Measurements from ENCODE around the gene MRPL48.

The MRPL48 gene

DNA sequence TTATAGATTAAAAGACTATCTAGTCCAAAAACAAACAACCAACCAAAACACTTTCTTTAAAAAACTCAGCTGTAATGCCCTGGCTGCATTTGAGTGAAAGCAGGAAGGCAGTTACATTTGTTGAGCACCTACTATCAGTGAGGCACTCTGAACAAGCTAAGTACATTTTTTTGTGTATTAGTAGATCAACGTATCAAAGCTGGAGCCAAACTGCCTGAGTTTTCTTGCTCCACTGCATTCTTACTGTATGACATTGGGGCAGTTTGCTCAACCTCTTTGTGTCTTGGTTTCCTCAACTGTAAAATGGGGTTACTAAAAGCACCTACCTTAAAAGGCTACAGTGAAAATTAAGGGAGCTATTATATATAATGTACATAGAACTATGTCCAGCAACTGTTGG is 67.0 kb downstream of the MRPL48 start:
- DNase-seq (ENCODE audit: low read depth in 2 of 2): peak; percentile 30 to 59
- TF ChIP-seq, protein P1, sequence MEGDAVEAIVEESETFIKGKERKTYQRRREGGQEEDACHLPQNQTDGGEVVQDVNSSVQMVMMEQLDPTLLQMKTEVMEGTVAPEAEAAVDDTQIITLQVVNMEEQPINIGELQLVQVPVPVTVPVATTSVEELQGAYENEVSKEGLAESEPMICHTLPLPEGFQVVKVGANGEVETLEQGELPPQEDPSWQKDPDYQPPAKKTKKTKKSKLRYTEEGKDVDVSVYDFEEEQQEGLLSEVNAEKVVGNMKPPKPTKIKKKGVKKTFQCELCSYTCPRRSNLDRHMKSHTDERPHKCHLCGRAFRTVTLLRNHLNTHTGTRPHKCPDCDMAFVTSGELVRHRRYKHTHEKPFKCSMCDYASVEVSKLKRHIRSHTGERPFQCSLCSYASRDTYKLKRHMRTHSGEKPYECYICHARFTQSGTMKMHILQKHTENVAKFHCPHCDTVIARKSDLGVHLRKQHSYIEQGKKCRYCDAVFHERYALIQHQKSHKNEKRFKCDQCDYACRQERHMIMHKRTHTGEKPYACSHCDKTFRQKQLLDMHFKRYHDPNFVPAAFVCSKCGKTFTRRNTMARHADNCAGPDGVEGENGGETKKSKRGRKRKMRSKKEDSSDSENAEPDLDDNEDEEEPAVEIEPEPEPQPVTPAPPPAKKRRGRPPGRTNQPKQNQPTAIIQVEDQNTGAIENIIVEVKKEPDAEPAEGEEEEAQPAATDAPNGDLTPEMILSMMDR (IDR thresholded peaks at IDR 0.05; ENCODE audit: low read depth, low read length): no peak
- H3K4me3 ChIP-seq (replicated peaks in 1 of 2; ENCODE audit: low read depth in 2 of 2, low read length in 2 of 2): no peak overlapping the region

DNA sequence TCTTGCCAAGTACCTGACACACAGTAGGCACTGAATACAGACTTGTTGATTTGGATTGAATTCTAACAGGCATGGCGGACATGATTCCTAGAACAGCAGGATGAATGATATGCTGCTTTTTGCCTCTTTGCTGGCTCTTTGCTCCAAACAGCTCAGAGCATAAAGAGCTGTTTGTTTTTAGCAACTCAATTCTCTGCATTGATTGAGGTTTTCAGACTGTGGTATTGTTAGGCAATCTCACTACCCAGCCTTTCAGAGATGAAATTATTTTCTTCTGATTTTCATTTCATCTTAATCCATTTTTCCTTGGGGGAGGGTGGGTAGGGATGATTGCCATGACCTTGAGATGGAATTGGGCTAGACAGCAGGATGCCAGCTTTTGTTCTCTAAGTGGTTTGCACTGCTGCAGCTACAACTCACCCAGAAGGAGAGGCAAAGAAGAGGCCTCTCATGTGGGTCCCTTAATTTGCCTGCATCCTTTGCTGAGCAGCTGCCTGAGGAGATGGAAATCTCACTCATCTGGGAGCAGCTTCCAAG is 68.4 kb downstream of the MRPL48 start:
- TF ChIP-seq, protein P1 (IDR thresholded peaks at IDR 0.05; ENCODE audit: low read depth, low read length): no peak
- no peak for DNase-seq (ENCODE audit: low read depth in 2 of 2)
- H3K4me3 ChIP-seq (replicated peaks in 1 of 2; ENCODE audit: low read depth in 2 of 2, low read length in 2 of 2): no peak overlapping the region

DNA sequence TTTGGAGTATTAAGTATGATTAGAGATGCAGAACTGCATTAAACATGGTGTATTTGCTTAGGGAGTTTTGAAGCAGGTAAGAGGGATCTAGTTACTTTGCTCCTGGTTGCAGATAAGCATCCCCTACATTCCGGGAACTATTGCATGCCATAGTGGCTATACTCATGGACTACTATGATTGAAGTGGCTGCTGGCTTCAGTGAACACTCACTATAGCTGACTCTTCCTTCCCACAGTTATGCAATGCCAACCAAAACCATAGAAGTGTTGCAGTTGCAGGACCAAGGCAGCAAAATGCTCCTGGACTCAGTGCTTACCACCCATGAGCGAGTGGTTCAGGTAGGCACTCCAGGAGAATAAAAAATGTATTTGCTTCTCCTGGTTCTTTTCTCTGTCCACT is 72.0 kb downstream of the MRPL48 start:
- TF ChIP-seq, protein P1 (IDR thresholded peaks at IDR 0.05; ENCODE audit: low read depth, low read length): no peak
- no peak for DNase-seq (ENCODE audit: low read depth in 2 of 2)
- no peak overlapping the region for H3K4me3 ChIP-seq (replicated peaks in 1 of 2; ENCODE audit: low read depth in 2 of 2, low read length in 2 of 2)

DNA sequence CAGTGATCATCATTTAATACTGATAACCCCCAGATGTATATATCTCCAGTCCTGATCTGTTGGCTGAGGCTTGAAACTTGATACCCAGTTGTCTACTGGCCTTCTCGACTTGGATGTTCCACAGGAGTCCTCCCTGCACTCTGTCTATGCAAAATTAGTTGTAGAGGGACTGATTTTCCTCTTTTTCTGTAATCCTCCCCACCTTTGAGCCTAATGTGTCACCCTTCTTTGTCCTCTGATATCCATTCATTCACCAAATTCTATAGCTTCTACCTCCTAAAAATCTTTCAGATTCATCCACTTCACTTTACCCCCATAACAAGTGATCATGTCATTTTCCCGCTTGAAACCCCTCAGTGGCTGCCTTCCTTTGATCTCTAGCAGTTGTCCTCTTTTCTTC is 72.5 kb downstream of the MRPL48 start:
- no peak for DNase-seq (ENCODE audit: low read depth in 2 of 2)
- TF ChIP-seq, protein P1 (IDR thresholded peaks at IDR 0.05; ENCODE audit: low read depth, low read length): no peak
- no peak overlapping the region for H3K4me3 ChIP-seq (replicated peaks in 1 of 2; ENCODE audit: low read depth in 2 of 2, low read length in 2 of 2)

DNA sequence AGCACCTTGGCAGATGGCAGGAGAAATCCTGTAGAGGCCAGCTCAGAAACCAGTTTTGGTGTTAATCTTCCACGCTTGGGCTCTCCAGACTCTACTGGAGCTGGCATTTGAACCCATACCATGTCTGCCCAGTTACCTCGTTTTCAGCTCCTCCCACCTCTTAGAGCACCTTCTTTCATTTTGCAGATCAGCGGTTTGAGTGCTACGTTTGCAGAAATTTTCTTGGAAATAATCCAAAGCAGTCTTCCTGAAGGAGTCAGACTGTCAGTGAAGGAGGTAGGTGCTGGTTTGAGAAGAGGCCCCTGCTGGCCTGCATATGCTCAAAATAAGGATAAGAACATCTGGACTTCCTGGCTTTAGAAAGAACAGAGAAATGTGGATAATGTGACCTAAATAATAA is 75.3 kb downstream of the MRPL48 start:
- DNase-seq (ENCODE audit: low read depth in 2 of 2): peak in 1 of 2 donors; percentile 9
- TF ChIP-seq, protein P1 (IDR thresholded peaks at IDR 0.05; ENCODE audit: low read depth, low read length): no peak

DNA sequence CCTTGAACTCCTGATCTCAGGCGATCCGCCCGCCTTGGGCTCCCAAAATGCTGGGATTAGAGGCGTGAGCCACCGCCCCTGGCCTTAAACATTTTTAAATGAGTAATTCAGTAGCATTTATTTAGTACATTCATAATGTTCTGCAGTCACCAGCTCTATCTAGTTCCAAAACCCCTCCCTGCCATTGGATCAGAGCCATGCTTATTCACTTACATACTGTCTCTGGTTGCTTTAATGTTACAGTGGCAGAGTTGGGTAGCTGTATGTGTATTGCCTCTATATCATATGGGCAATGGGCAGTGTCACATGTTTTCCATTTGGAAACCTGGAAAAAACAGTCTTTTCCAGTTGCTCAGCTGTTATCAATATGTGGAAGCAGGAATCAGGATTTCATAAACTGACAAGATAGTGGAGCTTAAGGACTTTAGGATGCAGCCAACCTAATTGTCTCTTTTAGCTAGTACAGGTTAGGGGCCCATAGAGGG is 78.5 kb downstream of the MRPL48 start:
- TF ChIP-seq, protein P1 (IDR thresholded peaks at IDR 0.05; ENCODE audit: low read depth, low read length): no peak
- DNase-seq (ENCODE audit: low read depth in 2 of 2): peak; percentile 78 to 87
- H3K4me3 ChIP-seq (replicated peaks in 1 of 2; ENCODE audit: low read depth in 2 of 2, low read length in 2 of 2): no peak overlapping the region

More for the DNA sequence above, 75.3 kb downstream of the MRPL48 start:
- H3K4me3 ChIP-seq (replicated peaks in 1 of 2; ENCODE audit: low read depth in 2 of 2, low read length in 2 of 2): no peak overlapping the region

DNA sequence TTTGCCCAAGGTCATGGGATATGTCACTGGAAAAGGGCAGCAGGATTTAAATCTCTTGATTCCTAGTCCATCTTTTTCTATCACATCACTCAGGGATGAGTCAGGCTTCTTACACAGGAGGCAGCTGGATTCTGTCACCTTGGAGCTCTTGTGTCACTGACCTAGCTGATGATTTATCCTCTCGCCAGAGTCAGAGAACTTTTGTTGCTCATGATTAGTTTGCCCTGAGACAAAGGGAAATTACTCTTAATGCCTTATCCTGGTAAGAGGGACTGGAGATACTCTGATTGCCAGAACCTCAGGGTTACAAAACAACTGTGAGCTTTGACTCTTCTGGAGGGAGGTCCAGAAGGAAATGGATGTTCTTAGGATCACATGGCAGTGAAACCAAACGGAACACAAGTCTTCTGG is 78.9 kb downstream of the MRPL48 start:
- H3K4me3 ChIP-seq (replicated peaks in 1 of 2; ENCODE audit: low read depth in 2 of 2, low read length in 2 of 2): no peak overlapping the region
- TF ChIP-seq, protein P1 (IDR thresholded peaks at IDR 0.05; ENCODE audit: low read depth, low read length): no peak
- DNase-seq (ENCODE audit: low read depth in 2 of 2): peak; percentile 91 to 97

Data from cardiac fibroblast (primary cell).